ENCODE data around the gene KIN. TPM values are rescaled to one million over a fixed set of nuclear protein-coding genes. Genes with fewer than 3 reads are reported as not detected.

Gene KIN
- total RNA-seq, 1 donor from 2014 or later: 14.2 TPM

GRCh38 chr10:7795605-7796004 lies 7.8 kb upstream of the KIN start:
- Mint-ChIP-seq H3K9me3 (ENCODE audit: low read depth) (no peaks in the 10 kb centered on the region), H3K4me3 (ENCODE audit: unreplicated experiment) (no peak overlapping the region), H3K27me3 (ENCODE audit: low read depth) (no peaks in the 10 kb centered on the region), H3K27ac (ENCODE audit: unreplicated experiment) (peak overlapping the region; percentile 38), H3K4me1 (ENCODE audit: low read depth) (peaks cover 61% of the 10 kb centered on the region), H3K36me3 (ENCODE audit: low read depth) (peaks cover 21% of the 10 kb centered on the region)
- TF ChIP-seq CTCF (IDR thresholded peaks at IDR 0.05): no peak
- no peak for DNase-seq (ENCODE audit: low spot score)

- no peaks in the 10 kb centered on the region for H3K9me3 Mint-ChIP-seq (ENCODE audit: low read depth)
- no peak overlapping the region for H3K4me3 Mint-ChIP-seq (ENCODE audit: unreplicated experiment)
- no peak for TF ChIP-seq CTCF (IDR thresholded peaks at IDR 0.05)
- no peaks in the 10 kb centered on the region for H3K27me3 Mint-ChIP-seq (ENCODE audit: low read depth)
- DNase-seq (ENCODE audit: low spot score): no peak
- no peak overlapping the region for H3K27ac Mint-ChIP-seq (ENCODE audit: unreplicated experiment)
- peaks cover 19% of the 10 kb centered on the region for H3K36me3 Mint-ChIP-seq (ENCODE audit: low read depth)
- peaks cover 71% of the 10 kb centered on the region for H3K4me1 Mint-ChIP-seq (ENCODE audit: low read depth)
Observed at GRCh38 chr10:7794251-7795026, 6.6 kb upstream of the KIN start.

DNA sequence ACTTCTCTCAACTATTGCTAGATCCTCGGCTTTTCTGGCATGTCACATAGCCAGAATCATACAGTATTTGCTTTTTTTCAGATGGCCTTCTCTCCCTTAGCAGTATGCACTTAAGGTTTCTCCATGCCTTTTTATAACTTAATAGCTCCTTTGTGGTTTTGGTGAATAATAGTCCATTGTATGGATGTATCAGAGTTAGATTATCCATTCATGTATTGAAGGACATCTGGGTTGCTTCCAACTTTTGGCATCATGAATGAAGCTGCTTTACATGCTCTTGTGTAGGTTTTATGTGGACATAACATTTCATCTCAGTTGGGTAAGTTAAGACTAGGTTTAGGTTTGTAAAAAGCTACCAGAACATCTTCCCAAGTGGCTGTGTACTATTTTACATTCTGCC lies 4.7 kb upstream of the KIN start:
- no peak for TF ChIP-seq CTCF (IDR thresholded peaks at IDR 0.05)
- no peaks in the 10 kb centered on the region for H3K9me3 Mint-ChIP-seq (ENCODE audit: low read depth)
- H3K4me3 Mint-ChIP-seq (ENCODE audit: unreplicated experiment): no peak overlapping the region
- no peak for DNase-seq (ENCODE audit: low spot score)
- peak overlapping the region; percentile 53 for H3K27ac Mint-ChIP-seq (ENCODE audit: unreplicated experiment)
- no peaks in the 10 kb centered on the region for H3K27me3 Mint-ChIP-seq (ENCODE audit: low read depth)
- peaks cover 73% of the 10 kb centered on the region for H3K4me1 Mint-ChIP-seq (ENCODE audit: low read depth)
- H3K36me3 Mint-ChIP-seq (ENCODE audit: low read depth): peaks cover 15% of the 10 kb centered on the region

GRCh38 chr10:7789390-7789789 lies 1.6 kb upstream of the KIN start:
- Mint-ChIP-seq H3K4me1 (ENCODE audit: low read depth) (peaks cover 63% of the 10 kb centered on the region), H3K27me3 (ENCODE audit: low read depth) (no peaks in the 10 kb centered on the region), H3K4me3 (ENCODE audit: unreplicated experiment) (no peak overlapping the region), H3K27ac (ENCODE audit: unreplicated experiment) (no peak overlapping the region), H3K36me3 (ENCODE audit: low read depth) (peaks cover 12% of the 10 kb centered on the region), H3K9me3 (ENCODE audit: low read depth) (no peaks in the 10 kb centered on the region)
- no peak for TF ChIP-seq CTCF (IDR thresholded peaks at IDR 0.05)
- DNase-seq (ENCODE audit: low spot score): no peak

DNA sequence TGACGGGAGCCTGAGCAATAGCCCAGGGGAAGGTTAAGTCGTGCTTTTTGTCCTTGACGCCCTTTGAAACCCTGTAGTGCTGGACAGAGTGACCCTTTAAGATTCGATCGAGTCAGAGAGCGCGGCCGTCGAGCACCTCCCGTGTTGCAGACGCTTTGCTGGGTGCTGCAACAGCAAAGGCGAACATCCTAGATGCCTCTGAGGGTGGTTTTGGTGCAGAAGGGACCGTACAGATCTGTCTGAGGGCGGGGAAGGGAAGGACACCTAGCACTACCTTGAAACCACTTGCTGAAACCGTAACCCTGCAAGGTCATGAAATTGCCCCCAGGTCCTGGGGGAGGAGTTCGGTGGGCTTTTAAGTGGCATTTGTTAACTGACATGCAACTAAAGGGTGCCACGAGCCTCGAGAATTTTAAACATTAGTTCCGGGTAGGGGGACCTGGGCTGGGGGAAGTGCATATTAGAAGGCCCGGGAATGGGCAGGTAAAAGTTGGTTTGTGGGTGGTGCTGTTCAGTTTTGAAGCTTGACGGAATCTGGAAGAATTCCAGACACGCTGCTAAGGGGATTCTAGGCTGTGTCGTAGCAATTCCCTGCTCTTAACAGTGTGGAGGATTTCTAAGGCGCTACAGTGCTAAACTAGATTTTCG lies 970 bp upstream of the KIN start:
- H3K4me3 Mint-ChIP-seq (ENCODE audit: unreplicated experiment): no peak overlapping the region
- H3K9me3 Mint-ChIP-seq (ENCODE audit: low read depth): no peaks in the 10 kb centered on the region
- peaks cover 57% of the 10 kb centered on the region for H3K4me1 Mint-ChIP-seq (ENCODE audit: low read depth)
- H3K27me3 Mint-ChIP-seq (ENCODE audit: low read depth): no peaks in the 10 kb centered on the region
- H3K36me3 Mint-ChIP-seq (ENCODE audit: low read depth): peaks cover 10% of the 10 kb centered on the region
- TF ChIP-seq CTCF (IDR thresholded peaks at IDR 0.05): no peak
- no peak for DNase-seq (ENCODE audit: low spot score)
- no peak overlapping the region for H3K27ac Mint-ChIP-seq (ENCODE audit: unreplicated experiment)
